ENCODE measurements around the gene GPR15LG.

The GPR15LG gene

GRCh38 chr10:84214612-84215235, 41.1 kb downstream of the GPR15LG start:
- DNase-seq (ENCODE audit: low spot score), result no peak

GRCh38 chr10:84216834-84217233, 43.2 kb downstream of the GPR15LG start:
- no peak for DNase-seq (ENCODE audit: low spot score)

GRCh38 chr10:84217746-84218145, 44.1 kb downstream of the GPR15LG start:
- DNase-seq (ENCODE audit: low spot score), result no peak

GRCh38 chr10:84221916-84222315, 48.3 kb downstream of the GPR15LG start:
- DNase-seq (ENCODE audit: low spot score), result no peak

GRCh38 chr10:84224411-84225028, 50.9 kb downstream of the GPR15LG start:
- DNase-seq (ENCODE audit: low spot score), result no peak

- DNase-seq (ENCODE audit: low spot score), result no peak
Observed at GRCh38 chr10:84225427-84226173, 52.0 kb downstream of the GPR15LG start, which contains the start of gene LRIT2. Gene LRIT2 (minus strand): TSS chr10:84225544. CDS start chr10:84225520, 24 bp downstream.

DNA sequence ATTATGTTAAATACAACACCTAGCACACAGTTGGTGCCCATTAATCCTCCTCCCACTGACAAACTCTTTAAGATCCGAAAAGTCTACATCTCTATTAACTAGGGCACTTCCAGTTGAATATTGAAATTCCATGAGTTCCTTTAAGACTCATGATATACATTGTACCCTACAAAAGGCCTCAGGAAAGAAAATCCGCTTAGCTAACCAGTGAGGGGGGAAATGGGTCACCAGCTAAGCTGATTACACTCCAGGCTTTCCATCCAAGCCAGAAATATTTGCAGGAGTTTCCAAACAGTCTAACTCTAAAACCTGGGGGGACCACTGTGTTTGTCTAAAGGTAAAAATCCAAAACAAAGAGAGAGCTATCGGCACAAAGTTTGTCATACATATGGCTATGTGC, 53.0 kb downstream of the GPR15LG start:
- no peak for DNase-seq (ENCODE audit: low spot score)

- DNase-seq (ENCODE audit: low spot score), result no peak
Observed at GRCh38 chr10:84227810-84228209, 54.2 kb downstream of the GPR15LG start.

- no peak for DNase-seq (ENCODE audit: low spot score)
Observed at GRCh38 chr10:84230359-84230758, 56.8 kb downstream of the GPR15LG start.

- no peak for DNase-seq (ENCODE audit: low spot score)
Observed at GRCh38 chr10:84232376-84232775, 58.8 kb downstream of the GPR15LG start.

DNA sequence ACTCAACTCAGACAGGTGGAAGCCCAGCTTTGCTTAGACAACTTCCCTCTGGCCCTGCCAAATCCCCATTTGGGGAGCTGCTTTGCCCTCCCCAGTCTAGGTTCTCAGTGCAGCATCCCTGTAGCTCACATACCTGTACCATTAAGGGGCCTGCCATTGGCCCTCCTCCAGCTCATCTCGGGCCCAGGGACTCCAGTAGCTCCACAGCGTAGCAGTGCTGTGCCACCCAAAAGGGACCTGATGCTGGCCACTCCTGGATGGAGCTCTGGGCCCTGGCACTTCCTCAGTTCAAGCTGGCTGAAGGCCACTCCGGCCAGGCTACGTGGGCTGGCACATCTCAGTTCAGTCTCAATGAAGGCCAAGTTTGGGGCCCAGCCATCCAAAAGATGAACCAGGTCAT, 60.3 kb downstream of the GPR15LG start:
- no peak for DNase-seq (ENCODE audit: low spot score)

DNA sequence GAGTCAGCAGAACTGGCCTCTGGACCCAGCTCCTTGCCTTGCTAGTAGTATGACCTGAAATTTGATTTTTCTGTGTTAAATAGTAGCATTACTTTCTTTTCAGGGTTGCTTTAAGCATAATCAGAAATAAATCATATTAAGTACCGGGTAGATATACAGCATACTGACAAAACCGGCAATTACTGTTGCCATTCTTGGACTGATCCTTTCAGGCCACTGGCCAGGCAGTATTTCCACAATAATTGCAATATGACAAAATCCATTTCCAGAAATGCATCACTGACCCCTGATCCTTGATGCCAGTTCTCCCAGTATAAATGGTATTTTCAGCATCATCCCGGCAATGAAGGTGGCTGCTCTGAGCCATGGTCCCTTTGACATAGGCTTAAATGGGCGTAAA, 60.9 kb downstream of the GPR15LG start:
- DNase-seq (ENCODE audit: low spot score), result no peak

Data from COLO829 (cell line).